Measurements from ENCODE around the gene ZDHHC19.

ZDHHC19 gene

GRCh38 chr3:196203846-196204245 is 7.4 kb downstream of the ZDHHC19 start:
- H3K79me2 ChIP-seq (ENCODE audit: low read length): no peaks in the 10 kb centered on the region
- H3K9me2 ChIP-seq (replicated peaks; ENCODE audit: insufficient read depth, low read length): no peaks in the 10 kb centered on the region
- DNase-seq: no peak
- H3K4me3 ChIP-seq (ENCODE audit: low read length): no peak overlapping the region
- H3F3A ChIP-seq (ENCODE audit: insufficient read depth, low read length): no peaks in the 10 kb centered on the region
- no peak overlapping the region for H3K27ac ChIP-seq (ENCODE audit: low read length)
- peaks cover 12% of the 10 kb centered on the region for H3K4me1 ChIP-seq (ENCODE audit: low read length)
- H3K27me3 ChIP-seq (replicated peaks; ENCODE audit: insufficient read depth, low read length): no peaks in the 10 kb centered on the region
- H3K9me3 ChIP-seq (replicated peaks; ENCODE audit: insufficient read depth, low read length): no peaks in the 10 kb centered on the region
- H3K36me3 ChIP-seq (replicated peaks; ENCODE audit: insufficient read depth, low read length): no peaks in the 10 kb centered on the region
- no peaks in the 10 kb centered on the region for H4K20me1 ChIP-seq (ENCODE audit: insufficient read depth, low read length)
- no peak overlapping the region for H3K9ac ChIP-seq (ENCODE audit: low read length)
- no peak for TF ChIP-seq EZH2phosphoT487 (IDR thresholded peaks at IDR 0.05; ENCODE audit: low read length)
- no peak for TF ChIP-seq CTCF (IDR thresholded peaks at IDR 0.05; ENCODE audit: low read length)
- TF ChIP-seq EZH2 (optimal IDR thresholded peaks at IDR 0.05; ENCODE audit: low read depth, low read length): no peak
- no peak overlapping the region for H3K4me2 ChIP-seq (ENCODE audit: low read depth, low read length)
- H2AFZ ChIP-seq (ENCODE audit: low read length): no peak overlapping the region

GRCh38 chr3:196202516-196202970 is 8.7 kb downstream of the ZDHHC19 start:
- no peaks in the 10 kb centered on the region for H3K9me2 ChIP-seq (replicated peaks; ENCODE audit: insufficient read depth, low read length)
- H3K36me3 ChIP-seq (replicated peaks; ENCODE audit: insufficient read depth, low read length): no peaks in the 10 kb centered on the region
- TF ChIP-seq EZH2phosphoT487 (IDR thresholded peaks at IDR 0.05; ENCODE audit: low read length) (no peak), EZH2 (optimal IDR thresholded peaks at IDR 0.05; ENCODE audit: low read depth, low read length) (no peak), CTCF (IDR thresholded peaks at IDR 0.05; ENCODE audit: low read length) (no peak)
- H3K9ac ChIP-seq (ENCODE audit: low read length): no peak overlapping the region
- no peaks in the 10 kb centered on the region for H3F3A ChIP-seq (ENCODE audit: insufficient read depth, low read length)
- H2AFZ ChIP-seq (ENCODE audit: low read length): 0 out of 2 replicates have a peak overlapping the region, but pooled peaks have one; percentile 5
- DNase-seq: peak; percentile 88
- H3K27me3 ChIP-seq (replicated peaks; ENCODE audit: insufficient read depth, low read length): no peaks in the 10 kb centered on the region
- H3K9me3 ChIP-seq (replicated peaks; ENCODE audit: insufficient read depth, low read length): no peaks in the 10 kb centered on the region
- no peak overlapping the region for H3K4me3 ChIP-seq (ENCODE audit: low read length)
- peaks cover 12% of the 10 kb centered on the region for H3K4me1 ChIP-seq (ENCODE audit: low read length)
- H4K20me1 ChIP-seq (ENCODE audit: insufficient read depth, low read length): no peaks in the 10 kb centered on the region
- peak overlapping the region; percentile 9; the same call in 1 of the 2 replicates for H3K27ac ChIP-seq (ENCODE audit: low read length)
- peak overlapping the region; percentile 15; the same call in 1 of the 2 replicates for H3K4me2 ChIP-seq (ENCODE audit: low read depth, low read length)
- no peaks in the 10 kb centered on the region for H3K79me2 ChIP-seq (ENCODE audit: low read length)

GRCh38 chr3:196198771-196199753 is 12.1 kb downstream of the ZDHHC19 start:
- TF ChIP-seq EZH2phosphoT487 (IDR thresholded peaks at IDR 0.05; ENCODE audit: low read length) (no peak), CTCF (IDR thresholded peaks at IDR 0.05; ENCODE audit: low read length) (peak; percentile 32)
- Histone ChIP-seq H3K4me1 (ENCODE audit: low read length) (peaks cover 9% of the 10 kb centered on the region), H3K27ac (ENCODE audit: low read length) (no peak overlapping the region), H3F3A (ENCODE audit: insufficient read depth, low read length) (no peaks in the 10 kb centered on the region), H3K9me2 (replicated peaks; ENCODE audit: insufficient read depth, low read length) (no peaks in the 10 kb centered on the region), H4K20me1 (ENCODE audit: insufficient read depth, low read length) (no peaks in the 10 kb centered on the region), H3K36me3 (replicated peaks; ENCODE audit: insufficient read depth, low read length) (no peaks in the 10 kb centered on the region), H3K9ac (ENCODE audit: low read length) (no peak overlapping the region), H3K4me3 (ENCODE audit: low read length) (no peak overlapping the region), H2AFZ (ENCODE audit: low read length) (no peak overlapping the region), H3K27me3 (replicated peaks; ENCODE audit: insufficient read depth, low read length) (no peaks in the 10 kb centered on the region), H3K4me2 (ENCODE audit: low read depth, low read length) (no peak overlapping the region), H3K9me3 (replicated peaks; ENCODE audit: insufficient read depth, low read length) (no peaks in the 10 kb centered on the region), H3K79me2 (ENCODE audit: low read length) (no peaks in the 10 kb centered on the region)
- DNase-seq: no peak
